Prostate gland (tissue), 2 donors: ENCODE results near the gene GRID1.

ENCODE experiments used
- POLR2A ChIP-seq: fragments of 450-650 bp; IDR thresholded peaks from one replicate; pipeline ENCODE4 v1.6.1; 2016; ENCODE audit warnings: antibody characterized with exemption, mild to moderate bottlenecking
- TF ChIP-seq, protein P1 (sequence below), 4 experiments: fragments of 200-600 bp in 2 of 4; fragments of 450-650 bp in 2 of 4; sonication (generic) in 2 of 4; IDR thresholded peaks; 1 replicate in 3 of 4; 2 replicates in 1 of 4; pipeline ENCODE4 v1.5.1; 2016 to 2019; ENCODE audit warnings: antibody characterized with exemption in 4 of 4, mild to moderate bottlenecking in 2 of 4, moderate library complexity in 2 of 4

DNA sequence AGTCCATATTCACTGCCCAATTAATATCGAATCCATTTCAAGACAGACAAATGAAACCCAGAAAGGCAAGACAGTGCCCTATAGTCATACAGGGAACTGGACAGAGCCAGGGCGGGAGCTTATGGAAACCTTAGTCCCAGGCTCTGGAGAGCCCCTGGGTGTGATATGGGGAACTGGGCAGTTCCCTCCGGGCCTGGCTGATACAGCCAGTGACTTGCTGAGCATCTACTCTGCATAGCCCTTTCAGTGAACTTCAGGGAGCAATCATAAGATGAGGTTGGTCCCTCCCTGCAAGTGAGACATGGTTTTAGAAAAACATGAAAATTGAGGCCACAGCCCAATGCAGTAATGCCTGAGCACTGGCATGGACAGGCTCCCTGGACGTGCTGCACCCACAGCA is 241.9 kb downstream of the GRID1 start:
- TF ChIP-seq, protein P1, sequence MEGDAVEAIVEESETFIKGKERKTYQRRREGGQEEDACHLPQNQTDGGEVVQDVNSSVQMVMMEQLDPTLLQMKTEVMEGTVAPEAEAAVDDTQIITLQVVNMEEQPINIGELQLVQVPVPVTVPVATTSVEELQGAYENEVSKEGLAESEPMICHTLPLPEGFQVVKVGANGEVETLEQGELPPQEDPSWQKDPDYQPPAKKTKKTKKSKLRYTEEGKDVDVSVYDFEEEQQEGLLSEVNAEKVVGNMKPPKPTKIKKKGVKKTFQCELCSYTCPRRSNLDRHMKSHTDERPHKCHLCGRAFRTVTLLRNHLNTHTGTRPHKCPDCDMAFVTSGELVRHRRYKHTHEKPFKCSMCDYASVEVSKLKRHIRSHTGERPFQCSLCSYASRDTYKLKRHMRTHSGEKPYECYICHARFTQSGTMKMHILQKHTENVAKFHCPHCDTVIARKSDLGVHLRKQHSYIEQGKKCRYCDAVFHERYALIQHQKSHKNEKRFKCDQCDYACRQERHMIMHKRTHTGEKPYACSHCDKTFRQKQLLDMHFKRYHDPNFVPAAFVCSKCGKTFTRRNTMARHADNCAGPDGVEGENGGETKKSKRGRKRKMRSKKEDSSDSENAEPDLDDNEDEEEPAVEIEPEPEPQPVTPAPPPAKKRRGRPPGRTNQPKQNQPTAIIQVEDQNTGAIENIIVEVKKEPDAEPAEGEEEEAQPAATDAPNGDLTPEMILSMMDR (IDR thresholded peaks at IDR 0.05) = no peak
- TF ChIP-seq POLR2A = no peak
